Activated CD4-positive, alpha-beta T cell treated with anti-CD3 and anti-CD28 coated beads, Interleukin-10, Interleukin-2, amounts not matched to agents 100 ng/mL and 50 ng/mL, durations not matched to agents 16 hours and 8 hours (primary cell): ENCODE measurements around the gene CNNM1.
A peak's percentile ranks its signal among the peaks of the same experiment; 100 is the strongest.

ENCODE experiments used
- DNase-seq: peaks from one replicate; pipeline ENCODE4 v3.0.0-alpha.2; 2020

Gene CNNM1

DNA sequence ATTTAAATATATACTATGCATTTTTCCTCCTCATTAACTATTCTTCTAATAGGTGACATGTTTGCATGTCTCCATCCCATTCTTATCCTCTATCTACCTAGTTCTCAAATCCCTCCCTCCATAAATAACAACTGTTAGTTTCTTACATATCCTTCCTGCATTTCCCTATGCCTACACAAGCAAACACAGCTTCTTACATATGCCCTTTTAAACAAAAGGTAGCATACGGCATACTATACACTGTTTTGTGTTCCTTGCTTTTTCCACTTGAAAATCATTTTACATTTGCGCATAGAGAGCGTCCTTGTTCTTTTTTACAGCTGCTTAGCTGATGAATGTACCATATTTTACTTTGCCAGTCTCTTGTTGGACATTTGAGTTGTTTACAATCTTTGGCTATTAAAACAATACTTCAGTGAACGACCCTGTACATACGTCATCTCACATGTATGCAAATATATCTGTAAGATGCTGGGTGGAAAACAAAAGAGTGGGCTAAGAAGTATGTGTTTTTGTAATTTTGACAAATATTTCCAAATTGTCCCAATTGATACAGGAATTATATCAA is 93.5 kb downstream of the CNNM1 start:
- no peak for DNase-seq

DNA sequence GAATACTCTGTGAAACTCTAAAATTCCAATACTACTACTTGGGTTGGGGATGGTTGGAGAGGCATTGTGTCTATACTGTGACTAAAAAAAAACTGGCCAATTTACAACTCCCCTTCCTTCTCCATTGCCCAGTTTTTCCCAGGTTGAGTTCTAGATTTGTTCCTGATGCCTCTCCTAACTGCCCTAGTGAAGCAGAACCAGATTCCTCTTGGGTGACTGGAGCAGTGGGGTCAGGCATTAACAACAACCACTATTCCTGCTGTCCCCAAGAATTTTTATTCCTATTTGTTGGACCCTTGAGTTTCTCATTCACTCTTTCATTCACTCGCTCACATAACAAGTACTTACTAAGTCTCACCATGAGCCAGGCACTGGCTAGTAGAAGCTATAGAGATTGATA is 95.5 kb downstream of the CNNM1 start:
- no peak for DNase-seq

DNA sequence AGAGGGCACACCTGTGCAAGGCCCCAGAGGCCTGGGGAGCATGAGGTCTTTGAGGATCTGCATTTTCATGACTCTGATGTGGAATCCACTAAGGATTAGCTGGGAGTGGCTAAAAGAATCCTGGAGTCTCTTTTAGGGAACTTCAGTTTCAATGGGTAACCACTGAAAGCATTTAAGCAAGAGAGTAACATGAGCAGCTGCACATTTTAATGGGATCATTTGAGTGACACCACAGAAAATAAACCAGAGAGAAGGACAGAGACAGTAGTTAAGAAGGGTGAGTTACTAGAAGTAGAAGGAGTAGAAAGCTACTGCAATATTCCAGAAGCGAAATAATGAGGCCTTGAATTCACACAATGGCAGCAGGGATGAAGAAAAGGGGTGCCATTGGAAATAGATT is 96.0 kb downstream of the CNNM1 start:
- DNase-seq, result no peak

DNA sequence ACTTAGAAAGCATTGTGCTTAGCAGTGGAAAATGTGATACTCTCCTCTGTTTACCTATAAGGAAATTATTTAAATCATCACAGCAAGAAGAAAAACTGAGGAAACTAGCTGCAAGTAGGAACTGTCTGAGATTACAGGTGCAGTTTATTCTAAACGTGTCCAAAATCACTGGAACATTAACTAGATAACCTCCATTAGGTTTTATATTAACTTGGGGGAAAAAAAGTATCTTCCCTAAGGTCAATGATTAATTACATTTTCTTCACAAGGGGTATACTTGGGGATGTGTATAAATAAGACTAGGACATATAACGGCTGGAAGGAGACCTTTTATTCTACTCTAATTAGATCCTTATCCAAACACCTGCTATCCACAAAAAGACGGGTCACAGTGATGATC is 97.5 kb downstream of the CNNM1 start:
- DNase-seq, result no peak

DNA sequence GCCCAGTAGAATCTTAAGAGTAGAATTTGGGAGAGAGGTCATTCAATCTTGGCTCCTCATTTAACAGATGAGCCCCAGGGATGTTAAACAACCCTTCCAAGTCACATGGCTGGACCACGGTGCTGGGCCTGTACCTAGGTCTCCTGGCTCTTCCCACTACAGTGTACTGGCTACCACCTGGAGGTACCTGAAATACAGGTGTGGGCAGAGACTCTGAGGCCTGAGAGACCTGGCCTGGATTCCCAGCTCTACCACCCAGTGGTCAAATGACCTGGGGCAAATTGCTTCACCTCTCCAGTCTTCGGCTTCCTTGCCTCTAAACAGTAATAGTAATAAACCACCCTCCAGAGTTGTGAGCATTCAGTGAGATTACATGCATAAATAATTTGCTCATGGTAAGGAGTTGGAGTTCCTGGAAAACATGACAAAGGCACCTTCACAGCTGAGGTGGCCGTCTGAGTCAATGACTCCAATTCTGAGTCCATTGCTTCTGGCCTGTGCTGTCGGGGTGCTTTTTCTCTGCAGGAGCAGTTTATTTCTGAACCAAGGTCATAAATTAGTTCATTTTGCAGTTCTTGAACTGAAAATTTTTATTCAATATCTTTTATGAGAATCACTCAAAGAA is 98.5 kb downstream of the CNNM1 start:
- peak; percentile 9 for DNase-seq

DNA sequence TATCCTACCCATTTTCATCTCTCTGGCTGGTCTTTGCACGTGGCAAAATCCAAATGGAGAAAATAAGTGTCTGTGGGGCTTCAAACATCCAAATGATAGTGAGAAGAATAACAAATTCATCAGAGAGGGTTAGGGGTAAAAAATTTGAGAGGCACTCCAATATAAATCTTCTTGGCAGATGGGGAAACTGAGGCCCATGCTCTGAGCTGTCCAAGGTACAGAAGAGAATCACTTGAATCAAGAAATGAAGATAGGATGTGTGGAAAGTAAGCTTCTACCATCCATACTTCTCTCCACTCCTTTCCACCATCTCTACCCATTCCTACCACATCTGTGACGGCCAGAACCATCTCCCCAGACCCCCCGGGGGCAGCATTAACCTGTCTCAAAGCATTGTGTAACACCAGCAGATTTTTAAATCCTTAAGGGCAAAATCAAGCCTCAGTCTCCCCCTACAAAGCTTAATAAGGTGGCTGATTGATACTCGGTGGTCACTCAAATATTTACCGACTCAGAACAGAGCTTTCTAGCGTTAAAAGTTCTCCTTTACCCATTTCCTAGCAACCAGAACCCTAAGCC is 100.5 kb downstream of the CNNM1 start:
- no peak for DNase-seq

DNA sequence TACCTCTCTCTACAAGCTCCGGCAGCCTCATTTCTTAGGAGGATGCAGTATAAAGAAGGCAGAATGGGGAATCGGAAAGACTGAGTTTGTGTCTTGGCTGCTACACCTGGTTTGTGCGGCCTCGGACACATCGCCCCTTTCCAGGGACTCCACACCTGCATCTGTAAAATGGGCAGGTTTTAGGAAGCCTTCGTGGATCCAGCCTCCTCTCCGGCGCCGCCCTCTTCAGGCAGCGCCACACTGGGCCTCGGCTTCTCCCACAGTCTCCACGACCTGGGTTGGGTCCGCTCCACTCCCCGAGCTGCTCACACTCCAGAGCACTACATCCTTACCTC is 100.9 kb downstream of the CNNM1 start:
- no peak for DNase-seq

DNA sequence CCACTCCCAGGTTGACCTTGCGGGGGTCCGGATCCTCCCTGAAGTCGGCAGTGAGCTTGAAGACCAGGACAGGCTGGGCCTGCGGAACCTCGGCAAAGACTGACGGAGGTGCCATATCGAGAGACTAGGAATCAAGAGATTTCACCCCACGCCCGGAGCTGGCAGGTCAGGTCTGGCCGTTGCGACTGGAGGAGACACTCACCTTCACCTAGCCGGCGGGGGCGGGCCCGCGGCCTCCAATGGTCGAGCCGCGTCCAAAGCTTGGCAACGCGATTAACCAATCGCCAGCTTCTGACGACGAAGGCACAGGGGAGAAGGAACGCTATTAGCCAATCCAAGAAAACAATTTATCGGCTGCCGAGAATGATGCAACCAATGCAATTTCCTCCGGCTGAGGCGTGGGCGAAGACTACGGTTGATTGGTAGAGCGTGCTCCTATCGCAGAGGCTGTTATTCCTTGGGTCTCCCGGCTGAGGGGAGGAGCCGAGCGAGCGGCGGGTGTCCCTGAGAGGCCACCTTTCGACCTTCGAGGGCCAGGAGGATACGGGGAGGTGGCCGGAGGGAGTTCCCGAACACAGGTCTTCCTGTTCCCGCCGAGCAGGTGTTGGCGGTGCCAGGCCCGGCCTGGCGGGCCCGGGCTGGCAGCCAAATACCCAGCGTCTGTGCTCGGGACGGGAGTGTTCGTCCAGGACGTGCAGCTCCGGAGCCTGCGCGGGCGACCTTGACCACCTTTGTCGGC is 101.5 kb downstream of the CNNM1 start, which contains the start of gene GOT1:
Gene GOT1 (minus strand): TSS at position 174 of the 739 bp plus-strand sequence. CDS start 59 bp downstream, at position 115.
- DNase-seq, result peak; percentile 98

DNA sequence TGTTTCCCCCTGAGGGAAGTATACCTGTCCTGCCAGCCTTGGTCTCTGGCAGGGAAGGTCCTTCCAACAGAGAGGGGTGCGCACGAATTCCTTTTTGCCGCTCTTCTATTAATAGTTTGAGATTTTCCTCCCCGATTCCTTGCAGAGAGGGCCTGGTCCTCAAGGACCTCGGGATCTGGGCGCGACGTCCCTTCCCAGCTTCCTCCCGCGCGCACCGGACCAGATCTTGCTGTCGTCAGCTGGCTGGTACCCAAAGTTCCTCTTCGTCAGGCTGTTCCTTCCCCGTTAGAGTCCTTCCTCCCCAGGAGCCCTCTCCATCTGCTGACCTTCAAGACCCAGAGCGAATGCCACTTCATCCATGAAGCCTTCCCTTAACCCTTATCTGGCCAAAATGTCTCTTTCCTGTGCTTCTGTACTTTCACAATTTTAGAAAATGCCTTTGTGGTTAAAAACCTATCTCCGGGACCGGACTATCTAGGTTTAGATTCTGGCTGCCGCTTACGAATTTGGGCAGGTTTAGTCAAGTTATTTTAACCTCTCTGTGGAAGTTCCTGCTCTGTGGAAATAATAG is 102.1 kb downstream of the CNNM1 start:
- peak; percentile 32 for DNase-seq

DNA sequence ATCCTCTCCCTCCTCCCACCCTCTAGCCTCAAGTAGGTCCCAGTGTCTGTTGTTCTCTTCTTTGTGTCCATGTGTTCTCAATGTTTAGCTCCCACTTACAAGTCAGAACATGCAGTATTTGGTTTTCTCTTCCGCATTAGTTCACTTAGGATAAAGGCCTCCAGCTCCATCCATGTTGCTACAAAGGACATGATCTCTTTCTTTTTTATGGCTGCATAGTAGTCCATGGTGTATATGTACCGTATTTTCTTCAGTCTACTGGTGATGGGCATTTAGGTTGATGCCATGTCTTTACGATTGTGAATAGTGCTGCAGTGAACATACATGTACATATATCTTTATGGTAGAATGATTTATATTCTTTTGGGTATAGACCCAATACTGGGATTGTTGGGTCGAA is 102.9 kb downstream of the CNNM1 start:
- no peak for DNase-seq

DNA sequence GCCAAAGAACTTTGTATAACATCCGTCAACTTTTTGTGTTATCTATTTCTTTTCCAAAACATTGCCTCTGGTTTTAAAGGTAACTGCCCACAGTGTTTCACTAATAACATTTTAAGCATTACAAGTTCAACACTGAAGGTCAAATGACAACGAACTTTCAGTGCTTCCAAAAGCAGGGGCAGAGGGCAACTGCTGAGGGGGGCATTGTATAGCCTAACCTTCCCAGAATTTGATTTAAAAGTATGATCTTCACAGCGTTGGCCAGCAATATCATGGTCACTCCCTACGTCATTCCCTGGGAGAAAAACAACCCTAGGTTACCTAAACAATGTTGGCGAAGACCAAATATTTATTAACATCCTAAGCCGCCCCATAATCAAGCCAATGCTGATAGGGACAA is 103.7 kb downstream of the CNNM1 start:
- DNase-seq, result no peak

DNA sequence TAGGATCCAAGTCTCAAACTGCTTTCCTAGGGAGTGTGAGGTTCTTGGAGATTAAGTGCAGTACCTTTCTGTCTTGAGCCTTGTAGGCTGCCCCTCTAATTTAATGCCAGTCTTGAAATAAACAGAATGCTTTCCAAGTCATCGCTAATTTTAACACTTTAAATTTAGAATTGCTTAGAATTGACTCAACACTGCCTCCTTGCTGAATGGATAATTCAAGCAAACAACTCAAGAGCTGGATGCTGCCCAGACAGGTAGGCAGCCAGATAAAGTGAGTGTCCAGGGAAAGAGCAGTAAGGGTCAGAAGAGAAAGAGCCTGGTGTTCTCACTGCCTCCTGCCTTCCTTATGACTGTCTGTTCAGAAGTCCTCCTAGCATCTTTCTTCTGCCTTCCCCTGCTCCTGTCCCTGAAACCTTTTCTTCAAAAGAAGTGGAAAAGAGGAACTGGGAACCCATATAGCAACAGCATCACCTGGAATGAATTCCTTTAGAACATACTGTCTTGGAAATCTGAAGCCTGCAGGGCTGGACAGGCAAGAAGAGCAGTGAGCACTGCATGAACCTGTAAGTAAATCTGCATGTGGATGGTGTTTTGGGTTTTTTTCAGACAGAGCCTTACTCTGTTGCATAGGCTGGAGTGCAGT is 104.3 kb downstream of the CNNM1 start:
- DNase-seq, result no peak

DNA sequence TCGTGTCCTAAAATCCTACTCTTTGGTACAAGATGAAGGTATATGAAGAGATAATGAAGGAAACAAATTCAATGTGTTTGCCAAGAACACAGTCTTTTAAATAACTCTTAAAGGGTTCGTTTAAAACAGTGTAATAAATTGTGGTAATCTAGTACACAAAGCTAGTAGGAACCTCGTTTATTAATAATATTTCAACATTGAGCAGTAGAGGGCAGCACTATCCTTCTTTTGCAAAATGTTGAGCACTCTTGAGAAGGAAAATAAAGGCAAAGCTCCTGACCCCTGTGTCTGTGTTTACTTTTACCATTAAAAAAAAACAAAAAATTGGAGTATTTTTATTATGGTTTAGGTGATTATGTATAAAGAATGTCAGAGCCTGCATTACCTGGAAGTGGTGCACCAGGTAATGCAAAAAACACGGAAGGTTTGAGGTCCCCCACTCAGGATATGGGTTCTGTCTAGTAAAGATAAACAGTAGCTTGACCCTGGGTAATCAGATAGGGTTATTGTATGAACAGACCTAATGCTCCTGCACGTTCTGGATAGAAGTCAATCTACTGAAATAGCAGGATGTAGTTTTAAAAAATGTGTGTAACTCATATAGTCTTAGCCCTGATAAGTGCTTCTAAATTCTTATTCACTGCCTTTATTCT is 107.0 kb downstream of the CNNM1 start:
- peak; percentile 51 for DNase-seq

DNA sequence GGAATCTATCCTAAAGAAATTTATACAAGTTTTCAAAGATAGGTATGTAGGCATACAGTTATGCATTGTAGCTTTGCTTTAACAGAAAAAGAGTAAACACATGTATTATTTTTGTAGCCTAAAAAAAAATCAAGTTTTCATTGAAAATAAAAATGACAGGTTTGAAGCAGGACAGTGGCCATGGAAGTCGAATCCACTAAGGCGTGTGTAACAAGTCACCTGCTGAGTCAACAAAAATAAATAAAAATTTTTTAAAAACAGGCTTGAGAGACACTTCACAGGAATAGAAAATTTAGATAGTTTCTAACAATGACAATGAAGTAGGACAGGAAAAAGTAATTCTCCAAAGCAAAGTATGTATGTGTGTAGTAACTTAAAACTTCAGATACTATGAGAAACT is 109.7 kb downstream of the CNNM1 start:
- no peak for DNase-seq

DNA sequence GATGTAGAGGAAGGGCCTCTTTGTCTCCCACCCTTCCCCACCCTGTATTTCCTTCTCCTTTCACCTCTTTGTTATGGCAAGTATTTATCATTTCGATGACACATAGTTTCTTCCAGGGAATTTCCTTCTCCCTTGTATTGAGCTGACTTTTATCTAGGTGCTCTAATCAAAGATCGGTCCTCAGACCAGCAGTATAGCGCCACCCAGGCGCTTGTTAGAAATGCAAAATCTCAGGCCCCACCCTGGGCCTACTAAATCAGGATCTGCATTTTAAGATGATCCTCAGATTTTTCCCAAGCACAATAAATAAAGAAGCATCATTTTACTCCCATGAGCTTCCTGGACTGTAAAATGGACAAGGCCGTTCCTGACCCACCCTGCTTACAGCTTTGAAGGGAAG is 113.2 kb downstream of the CNNM1 start:
- DNase-seq, result no peak

DNA sequence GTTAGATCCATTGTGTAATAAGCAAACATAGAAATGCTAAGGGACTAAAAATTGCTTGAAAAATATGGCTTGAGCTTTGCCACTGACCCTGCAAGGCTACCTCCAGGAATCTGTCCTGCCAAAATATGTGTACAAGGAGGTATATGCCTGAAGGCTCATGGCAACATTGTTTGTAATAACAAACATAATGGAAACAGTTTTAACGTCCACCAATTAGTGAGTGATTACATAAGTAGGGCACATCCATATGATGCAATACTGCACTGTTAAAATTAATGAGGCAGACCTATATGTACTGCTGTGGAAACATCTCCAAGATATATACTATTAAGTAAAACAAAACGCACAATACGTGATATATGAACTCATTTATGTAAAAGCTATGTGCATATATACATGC is 114.3 kb downstream of the CNNM1 start:
- no peak for DNase-seq
